Motor neuron (in vitro differentiated cells): ENCODE data around the gene BMERB1. TPM values are rescaled to one million over a fixed set of nuclear protein-coding genes. Genes with fewer than 3 reads are reported as not detected.

ENCODE experiments used
- ATAC-seq, 8 experiments: fragments of 200-7000 bp; cut with Tn5 transposase; replicated peaks in 6 of 8; 2 replicates each; pipeline ENCODE4 v1.8.0; 2021; ENCODE audit warnings: mild to moderate bottlenecking in 8 of 8, moderate library complexity in 8 of 8
- H3K27ac ChIP-seq, 2 donors: fragments of 250-450 bp; sonication (Bioruptor Pico); 2 replicates each; pipeline ENCODE4 v1.9.0; 2021; ENCODE audit warnings: antibody characterized with exemption in 2 of 2, mild to moderate bottlenecking in 2 of 2, moderate library complexity in 1 of 2
- H3K4me1 ChIP-seq, 2 donors: fragments of 250-450 bp; sonication (Bioruptor Pico); replicated peaks in 1 of 2; 2 replicates each; pipeline ENCODE4 v1.6.1; 2021; ENCODE audit warnings: antibody characterized with exemption in 2 of 2, mild to moderate bottlenecking in 2 of 2, moderate library complexity in 1 of 2
- H3K4me3 ChIP-seq, 5 donors: fragments of 250-450 bp; sonication (Bioruptor Pico); 2 replicates each; pipeline ENCODE4 v1.9.0; 2021; ENCODE audit warnings: antibody characterized with exemption in 5 of 5, mild to moderate bottlenecking in 5 of 5, moderate library complexity in 4 of 5
- WGBS, 10 experiments: fragments of 450-650 bp; shearing (Covaris generic); methylation state at CpG; one replicate each; pipeline ENCODE4 v1.0.0; 2022; 5-methylcytosine and 5-hydroxymethylcytosine counted together
- in situ Hi-C, 9 experiments: fragments of 400-800 bp; cut with MboI; loops; one replicate each; pipeline ENCODE4 v1.15.0; 2021; ENCODE audit warnings: low sequenced_read_pairs in 9 of 9, low pct_unique_long_range_greater_than_20kb in 2 of 9; ENCODE audit not compliant: unreplicated experiment in 9 of 9
- total RNA-seq, 8 experiments: library from RNA; unstranded; fragments of 300-600 nt; gene quantifications; 2 replicates each; pipeline versions ENCODE4 v1.2.3 to v1.2.4, GENCODE V29; 2022

The BMERB1 gene
- total RNA-seq, 8 experiments from 2014 or later: 11.3 to 125 (median 56.1) TPM

DNA sequence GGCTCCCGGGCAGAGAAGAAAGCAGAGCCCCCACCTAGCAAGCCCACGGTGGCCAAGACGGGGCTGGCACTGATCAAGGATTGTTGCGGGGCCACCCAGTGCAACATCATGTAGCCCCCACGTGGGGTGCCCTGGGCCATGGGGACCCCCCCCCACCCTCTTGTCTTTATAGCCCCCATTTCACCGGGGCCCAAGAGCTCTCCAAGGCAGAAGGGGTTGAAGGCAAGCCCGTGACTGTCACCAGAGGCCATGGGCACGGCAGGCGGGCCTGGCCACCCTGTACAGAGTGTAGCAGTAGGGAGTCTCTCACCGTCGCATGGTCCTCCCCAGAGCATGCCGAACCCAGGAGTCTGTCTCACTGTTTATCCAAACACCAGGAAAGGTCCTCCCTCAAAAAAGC lies 152.3 kb downstream of the BMERB1 start:
- Histone ChIP-seq H3K4me1 (peaks cover 3 to 9% of the 10 kb centered on the region in 2 donors), H3K4me3 (no peak overlapping the region), H3K27ac (no peak overlapping the region)
- 100% methylated on average over 1 of the region's 12 CpGs; no CpG with 5 or more reads in 9 of the 10 experiments for WGBS, 10 experiments
- no peak for ATAC-seq
- in situ Hi-C loops: no loop called here

DNA sequence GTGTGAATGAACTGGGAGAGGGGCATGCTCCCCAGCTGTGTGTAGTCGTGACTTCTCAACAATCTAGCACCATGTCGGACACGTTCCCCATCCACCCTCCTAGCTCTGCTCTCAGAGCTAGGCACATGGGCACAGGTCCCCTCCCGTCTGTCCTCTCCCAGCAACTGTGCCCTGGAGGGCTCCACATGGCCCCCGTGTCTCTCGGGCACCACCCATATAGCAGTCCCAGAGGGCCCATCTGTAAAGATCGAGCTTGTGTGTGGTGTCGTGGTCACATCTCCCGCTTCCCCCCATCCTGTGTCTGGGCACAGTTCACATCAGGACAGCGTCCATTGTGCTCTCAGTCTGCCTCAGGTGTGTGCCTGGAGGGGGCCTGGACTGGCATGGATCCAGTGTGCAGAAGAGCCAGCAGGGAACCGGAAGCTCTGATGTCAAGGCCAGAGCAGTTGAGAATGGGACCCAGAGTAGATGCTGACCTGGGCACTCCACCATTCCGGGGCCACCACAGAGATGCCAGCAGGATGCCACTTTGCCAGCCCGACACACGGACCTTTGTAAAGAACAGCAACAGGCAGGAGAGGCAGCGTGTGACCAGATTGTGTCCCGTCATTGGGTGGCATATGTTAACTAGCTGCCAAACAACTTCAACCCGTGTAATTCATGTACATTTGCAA lies 152.9 kb downstream of the BMERB1 start:
- Histone ChIP-seq H3K4me3 (no peak overlapping the region), H3K27ac (no peak overlapping the region), H3K4me1 (peaks cover 3 to 9% of the 10 kb centered on the region in 2 donors)
- 43 to 100% (median 97%) methylated on average over 1 to 7 of the region's 17 CpGs; no CpG with 5 or more reads in 4 of the 10 experiments for WGBS, 10 experiments
- in situ Hi-C loops: no loop called here
- ATAC-seq: no peak

- Histone ChIP-seq H3K4me1 (peaks cover 3 to 9% of the 10 kb centered on the region in 2 donors), H3K4me3 (no peak overlapping the region), H3K27ac (no peak overlapping the region)
- WGBS, 10 experiments: 86 to 100% (median 98%) methylated on average over 3 to 6 of the region's 9 CpGs; no CpG with 5 or more reads in 7 of the 10 experiments
- ATAC-seq: no peak
- in situ Hi-C loops: no loop called here
Measured at GRCh38 chr16:15592324-15592723, 157.9 kb downstream of the BMERB1 start.

DNA sequence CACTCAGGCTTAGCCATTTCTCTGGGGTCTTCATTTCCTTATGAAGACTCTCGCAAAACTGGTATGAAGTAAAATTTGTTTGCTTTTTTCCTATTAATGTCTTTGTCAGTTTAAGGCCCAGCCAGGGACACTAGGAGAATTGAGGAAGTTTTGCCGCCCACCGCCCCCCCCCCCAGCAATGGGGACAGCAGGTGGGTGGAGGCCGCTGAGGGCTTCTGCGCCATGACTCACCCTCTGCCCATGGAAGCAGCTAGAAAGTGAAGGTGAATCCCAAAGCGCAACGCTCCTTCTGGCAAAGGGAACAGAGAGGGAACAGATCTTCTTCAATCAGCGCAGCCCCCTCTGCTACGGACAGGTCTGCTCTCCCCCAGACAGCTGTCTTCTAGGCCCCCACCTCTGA lies 158.8 kb downstream of the BMERB1 start:
- WGBS, 10 experiments: 89 to 100% (median 100%) methylated on average over 2 to 4 of the region's 9 CpGs; no CpG with 5 or more reads in 5 of the 10 experiments
- ATAC-seq: no peak

DNA sequence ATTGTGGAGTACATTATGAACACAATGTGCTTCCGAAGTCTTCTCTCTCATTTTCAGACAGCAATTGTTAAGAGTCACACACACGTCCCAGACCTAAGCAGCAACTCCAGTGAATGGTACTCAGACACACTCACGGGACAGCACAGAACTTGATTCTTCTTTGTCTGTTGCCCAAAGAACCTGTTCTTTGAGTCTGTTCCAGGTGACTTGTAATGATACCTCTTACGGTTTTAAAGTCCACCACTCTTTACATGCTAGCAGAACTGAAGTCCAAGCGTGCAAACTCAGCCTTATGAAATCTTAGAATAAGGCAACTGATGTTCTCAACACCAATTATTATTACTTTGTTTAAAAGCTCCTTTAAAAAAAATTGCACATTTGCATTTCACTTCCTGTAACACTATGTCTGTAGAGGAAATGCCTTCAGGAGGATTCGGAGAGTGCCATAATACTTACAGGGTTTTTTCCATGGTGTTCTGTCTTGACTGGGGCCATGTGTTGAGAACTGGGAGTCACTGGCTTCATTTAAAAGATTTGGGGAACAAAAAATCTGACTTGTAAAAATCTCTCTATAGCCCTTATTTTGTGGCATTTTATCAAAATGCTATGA lies 160.4 kb downstream of the BMERB1 start:
- ATAC-seq: no peak
- in situ Hi-C loops: no loop called here
- Histone ChIP-seq H3K4me1 (peaks cover 3 to 9% of the 10 kb centered on the region in 2 donors), H3K27ac (no peak overlapping the region), H3K4me3 (no peak overlapping the region)
- WGBS, 10 experiments: 83 to 100% (median 99%) methylated on average over 1 to 5 of the region's 6 CpGs

More for the DNA sequence above, 158.8 kb downstream of the BMERB1 start:
- H3K27ac ChIP-seq: no peak overlapping the region
- peaks cover 3 to 9% of the 10 kb centered on the region in 2 donors for H3K4me1 ChIP-seq
- in situ Hi-C loops: no loop called here
- no peak overlapping the region for H3K4me3 ChIP-seq

DNA sequence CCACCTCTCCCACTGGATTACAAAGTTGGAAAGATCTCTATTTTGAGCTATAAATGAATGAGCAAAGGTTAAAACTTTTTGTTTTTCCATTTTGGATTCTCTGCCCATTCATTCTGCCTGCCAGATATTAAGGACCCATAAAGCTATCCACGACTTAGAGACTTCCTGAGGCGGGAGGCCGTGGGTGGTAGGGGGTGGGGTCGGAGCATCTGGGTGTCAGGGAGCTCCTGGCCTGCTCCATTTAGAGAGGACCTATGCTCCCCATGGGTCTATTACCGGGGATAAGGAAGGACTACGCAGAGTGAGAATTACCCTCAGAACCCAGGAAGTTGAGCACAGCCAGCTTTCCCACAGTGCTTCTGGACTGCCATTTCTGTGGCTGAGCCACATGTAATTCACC lies 162.7 kb downstream of the BMERB1 start:
- no peak overlapping the region for H3K4me3 ChIP-seq
- H3K4me1 ChIP-seq: no peaks in the 10 kb centered on the region
- H3K27ac ChIP-seq: no peak overlapping the region
- no peak for ATAC-seq
- in situ Hi-C loops: no loop called here
- WGBS, 10 experiments: 64 to 90% (median 79%) methylated on average over 2 to 4 of the region's 6 CpGs; no CpG with 5 or more reads in 6 of the 10 experiments

DNA sequence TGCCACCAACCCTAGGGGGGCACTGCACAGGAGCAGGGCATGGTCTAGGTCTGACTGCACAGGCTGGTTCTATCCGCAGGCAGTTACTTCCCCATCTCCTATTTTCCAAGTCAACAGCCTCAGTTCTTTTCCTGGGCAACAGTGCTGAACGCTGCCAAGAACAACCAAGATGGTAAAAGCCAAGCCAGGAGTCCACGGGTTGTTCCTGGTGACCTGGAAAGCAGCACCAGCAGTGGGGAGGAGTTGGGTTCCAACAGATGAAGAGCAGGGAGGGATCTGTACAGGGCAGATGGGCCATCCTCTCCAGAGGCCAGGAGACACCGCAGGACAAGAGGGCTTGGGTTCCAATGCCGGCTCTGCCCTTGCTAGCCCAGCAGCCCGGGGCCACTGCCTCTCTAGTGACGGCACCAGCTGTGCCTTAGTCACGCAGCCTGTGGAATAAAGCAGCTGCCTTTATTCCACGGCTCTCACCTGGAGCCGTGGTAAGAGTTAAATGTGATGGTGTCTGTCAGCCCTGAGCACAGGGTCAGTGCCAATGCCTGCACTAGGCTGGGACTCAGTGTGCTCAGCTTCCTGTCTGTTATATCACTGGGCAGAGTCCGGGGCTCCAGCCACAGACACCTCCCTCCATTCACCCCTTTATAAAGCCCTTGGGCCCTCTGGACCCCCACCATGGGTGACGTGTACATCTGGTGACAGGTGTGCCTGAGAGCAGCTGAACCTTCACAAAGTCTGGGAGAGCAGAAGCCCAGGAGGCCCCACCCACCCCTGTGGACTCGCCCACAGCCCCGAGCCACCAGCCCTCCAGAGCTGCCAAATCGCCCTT lies 163.6 kb downstream of the BMERB1 start:
- Histone ChIP-seq H3K4me1 (no peaks in the 10 kb centered on the region), H3K27ac (no peak overlapping the region), H3K4me3 (no peak overlapping the region)
- 100% methylated on average over 1 to 3 of the region's 15 CpGs; no CpG with 5 or more reads in 7 of the 10 experiments for WGBS, 10 experiments
- peak in 1 of 8 experiments; percentile 21 for ATAC-seq
- in situ Hi-C loops: no loop called here

GRCh38 chr16:15598648-15599190 lies 164.3 kb downstream of the BMERB1 start:
- WGBS, 10 experiments: 60 to 100% (median 95%) methylated on average over 1 to 13 of the region's 17 CpGs; no CpG with 5 or more reads in 3 of the 10 experiments
- H3K4me1 ChIP-seq: no peaks in the 10 kb centered on the region
- H3K27ac ChIP-seq: no peak overlapping the region
- H3K4me3 ChIP-seq: no peak overlapping the region
- in situ Hi-C loops: no loop called here
- no peak for ATAC-seq

DNA sequence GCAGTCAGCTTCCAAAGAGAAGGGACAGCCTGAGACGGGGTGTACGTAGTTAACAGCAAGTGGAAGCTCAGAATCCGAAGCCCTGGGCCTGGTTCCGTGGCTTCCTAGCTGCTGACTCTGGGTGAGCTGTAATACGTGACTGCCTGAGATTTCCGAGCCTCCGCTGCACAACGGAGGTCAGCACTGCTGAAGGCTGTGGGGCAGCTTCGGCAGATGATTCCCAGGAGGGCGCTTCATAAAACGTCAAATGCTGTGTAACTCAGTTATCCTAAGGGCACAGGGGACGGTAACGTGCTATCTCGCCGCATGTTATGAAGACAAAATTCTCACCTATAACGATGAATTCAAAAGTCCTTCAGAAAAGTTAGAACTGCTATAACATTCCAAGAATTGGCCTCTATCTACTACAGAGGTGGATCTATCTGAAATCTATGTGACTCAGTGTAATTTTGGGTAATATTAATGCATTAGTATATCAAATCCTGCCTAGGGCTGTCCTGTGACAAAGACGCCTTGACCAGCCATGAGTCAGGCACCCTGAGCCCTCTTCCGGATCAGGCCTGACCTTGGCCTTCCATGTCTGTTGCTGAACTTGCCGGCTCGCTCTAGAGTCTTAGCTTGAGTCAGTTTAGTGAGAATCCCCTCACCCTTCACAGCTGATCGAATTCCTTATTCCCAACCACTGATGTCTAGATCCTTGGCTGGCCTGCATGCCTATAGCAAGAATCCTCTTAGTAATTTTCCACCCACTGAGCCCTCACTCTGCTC lies 165.1 kb downstream of the BMERB1 start:
- 87 to 100% (median 96%) methylated on average over 1 to 17 of the region's 21 CpGs; no CpG with 5 or more reads in 2 of the 10 experiments for WGBS, 10 experiments
- Histone ChIP-seq H3K4me1 (no peaks in the 10 kb centered on the region), H3K27ac (no peak overlapping the region), H3K4me3 (no peak overlapping the region)
- in situ Hi-C loops: loop anchor here in 1 of 9 experiments (25.0 kb wide), 1 partner anchor 113 kb away; no protein-coding TSS in a partner anchor
- ATAC-seq: peak in 1 of 8 experiments; percentile 11

GRCh38 chr16:15601212-15601879 lies 167.0 kb downstream of the BMERB1 start:
- no peak overlapping the region for H3K4me3 ChIP-seq
- no peak overlapping the region for H3K27ac ChIP-seq
- ATAC-seq: no peak
- in situ Hi-C loops: loop anchor here in 1 of 9 experiments (25.0 kb wide), 1 partner anchor 111 kb away; no protein-coding TSS in a partner anchor
- peaks cover 0 to 7% of the 10 kb centered on the region in 2 donors for H3K4me1 ChIP-seq
- 0 to 100% (median 76%) methylated on average over 1 to 9 of the region's 9 CpGs; no CpG with 5 or more reads in 2 of the 10 experiments for WGBS, 10 experiments

DNA sequence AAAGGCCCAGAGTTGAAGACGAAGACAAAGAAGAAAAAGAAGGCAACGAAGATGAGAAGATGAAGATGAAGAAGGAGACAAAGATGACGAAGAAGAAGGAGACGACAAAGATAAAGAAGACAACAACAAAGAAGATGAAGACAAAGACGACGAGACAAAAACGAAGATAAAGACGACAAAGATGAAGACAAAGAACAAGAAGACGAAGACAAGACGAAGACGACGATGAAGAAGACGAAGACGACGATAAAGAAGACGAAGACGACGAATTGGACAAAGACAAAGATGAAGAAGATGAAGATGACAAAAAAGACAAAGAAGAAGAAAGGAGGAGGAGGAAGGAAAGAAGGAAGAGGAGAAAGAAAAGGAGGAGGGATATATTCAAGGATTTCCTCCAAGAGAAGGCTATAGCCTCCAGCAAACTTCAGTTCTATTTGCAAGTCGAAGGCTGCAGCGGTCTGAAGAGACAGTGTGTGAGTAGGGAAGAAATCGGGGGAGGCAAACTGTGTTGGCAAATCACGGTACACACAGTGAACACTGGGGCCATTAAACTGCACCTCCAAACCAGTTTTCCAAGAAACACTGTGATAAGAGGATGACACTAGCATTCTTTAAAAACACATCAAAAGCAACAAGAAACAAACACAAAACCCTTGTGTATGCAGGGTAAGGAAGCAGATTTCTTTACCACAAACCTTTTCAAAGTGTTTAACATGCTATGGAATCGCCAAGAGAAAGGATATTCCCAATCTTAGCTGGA lies 168.1 kb downstream of the BMERB1 start:
- H3K27ac ChIP-seq: no peak overlapping the region
- no peak for ATAC-seq
- H3K4me1 ChIP-seq: peaks cover 0 to 7% of the 10 kb centered on the region in 2 donors
- 88 to 100% (median 92%) methylated on average over 3 to 23 of the region's 23 CpGs for WGBS, 10 experiments
- in situ Hi-C loops: loop anchor here in 1 of 9 experiments (25.0 kb wide), 1 partner anchor 110 kb away; no protein-coding TSS in a partner anchor
- H3K4me3 ChIP-seq: no peak overlapping the region
